Measurements from ENCODE around the gene CSNK1G2. TPM values are rescaled to one million over a fixed set of nuclear protein-coding genes. Genes with fewer than 3 reads are reported as not detected.

CSNK1G2 gene
- total RNA-seq, 4 donors from 2014 or later = 75.0 to 321 (median 140) TPM

- DNase-seq = no peak
- Histone ChIP-seq H3K36me3 (no peaks in the 10 kb centered on the region), H3K27me3 (no peaks in the 10 kb centered on the region), H3K9me3 (no peaks in the 10 kb centered on the region), H3K4me1 (peaks cover 13 to 23% (median 18%) of the 10 kb centered on the region in 4 donors), H3K4me3 (no peak overlapping the region), H3K27ac (no peak overlapping the region)
- no peak for TF ChIP-seq CTCF (IDR thresholded peaks at IDR 0.05)
- TF ChIP-seq EP300 (IDR thresholded peaks at IDR 0.05; ENCODE audit: low read depth) = no peak
- no peak for TF ChIP-seq POLR2AphosphoS5 (IDR thresholded peaks at IDR 0.05)
- TF ChIP-seq POLR2A (IDR thresholded peaks at IDR 0.05) = no peak
- WGBS, 2 donors (ENCODE audit: low coverage in 1 of 2) = 71% methylated on average over 7 of the region's 7 CpGs; no CpG with 5 or more reads in 1 of the 2 donors
- intact Hi-C loops (cut with DNase I; ENCODE audit: low total_unique reads) (no loop called here), in situ Hi-C loops (cut with MboI; ENCODE audit: low pct_ligation_motif_present in 1 of 4, low pct_unique_long_range_greater_than_20kb in 1 of 4, low sequenced_read_pairs in 3 of 4) (no loop called here)
Measured at GRCh38 chr19:1938071-1938470, 2.9 kb upstream of the CSNK1G2 start.

GRCh38 chr19:1942078-1942933, 1.3 kb downstream of the CSNK1G2 start:
- no peaks in the 10 kb centered on the region for H3K36me3 ChIP-seq
- H3K4me1 ChIP-seq = peaks cover 18 to 41% (median 30%) of the 10 kb centered on the region in 4 donors
- intact Hi-C loops (cut with DNase I; ENCODE audit: low total_unique reads) (no loop called here), in situ Hi-C loops (cut with MboI; ENCODE audit: low pct_ligation_motif_present in 1 of 4, low pct_unique_long_range_greater_than_20kb in 1 of 4, low sequenced_read_pairs in 3 of 4) (no loop called here)
- peak; percentile 86 for DNase-seq
- TF ChIP-seq POLR2AphosphoS5 (IDR thresholded peaks at IDR 0.05) (peak in 2 of 3 donors; percentile 43 to 49), POLR2A (IDR thresholded peaks at IDR 0.05) (peak; percentile 48), CTCF (IDR thresholded peaks at IDR 0.05) (no peak), EP300 (IDR thresholded peaks at IDR 0.05; ENCODE audit: low read depth) (no peak)
- H3K27ac ChIP-seq = peak overlapping the region; percentile 89 to 100 (median 96)
- no peaks in the 10 kb centered on the region for H3K9me3 ChIP-seq
- H3K4me3 ChIP-seq = peak overlapping the region; percentile 69 to 89 (median 79)
- 1% methylated on average over 34 of the region's 40 CpGs; no CpG with 5 or more reads in 1 of the 2 donors for WGBS, 2 donors (ENCODE audit: low coverage in 1 of 2)
- no peaks in the 10 kb centered on the region for H3K27me3 ChIP-seq

- Histone ChIP-seq H3K27me3 (no peaks in the 10 kb centered on the region), H3K4me1 (peaks cover 18 to 41% (median 30%) of the 10 kb centered on the region in 4 donors), H3K27ac (peak overlapping the region; percentile 89 to 100 (median 96)), H3K9me3 (no peaks in the 10 kb centered on the region), H3K4me3 (peak overlapping the region in 3 of 4 donors; percentile 72 to 89 (median 86)), H3K36me3 (no peaks in the 10 kb centered on the region)
- intact Hi-C loops (cut with DNase I; ENCODE audit: low total_unique reads) = no loop called here
- no peak for DNase-seq
- in situ Hi-C loops (cut with MboI; ENCODE audit: low pct_ligation_motif_present in 1 of 4, low pct_unique_long_range_greater_than_20kb in 1 of 4, low sequenced_read_pairs in 3 of 4) = no loop called here
- TF ChIP-seq POLR2AphosphoS5 (IDR thresholded peaks at IDR 0.05) = no peak
- TF ChIP-seq CTCF (IDR thresholded peaks at IDR 0.05) = no peak
- no peak for TF ChIP-seq POLR2A (IDR thresholded peaks at IDR 0.05)
- no peak for TF ChIP-seq EP300 (IDR thresholded peaks at IDR 0.05; ENCODE audit: low read depth)
- 40% methylated on average over 21 of the region's 21 CpGs; no CpG with 5 or more reads in 1 of the 2 donors for WGBS, 2 donors (ENCODE audit: low coverage in 1 of 2)
Measured at GRCh38 chr19:1942934-1943555, 2.1 kb downstream of the CSNK1G2 start.

GRCh38 chr19:1943661-1944087, 2.7 kb downstream of the CSNK1G2 start:
- no peak for TF ChIP-seq CTCF (IDR thresholded peaks at IDR 0.05)
- no peak for TF ChIP-seq POLR2A (IDR thresholded peaks at IDR 0.05)
- no peak for TF ChIP-seq EP300 (IDR thresholded peaks at IDR 0.05; ENCODE audit: low read depth)
- TF ChIP-seq POLR2AphosphoS5 (IDR thresholded peaks at IDR 0.05) = no peak
- WGBS, 2 donors (ENCODE audit: low coverage in 1 of 2) = 86% methylated on average over 22 of the region's 22 CpGs; no CpG with 5 or more reads in 1 of the 2 donors
- no peak for DNase-seq
- intact Hi-C loops (cut with DNase I; ENCODE audit: low total_unique reads) = no loop called here
- no peak overlapping the region for H3K4me3 ChIP-seq
- peak overlapping the region in 1 of 4 donors; percentile 89 for H3K27ac ChIP-seq
- in situ Hi-C loops (cut with MboI; ENCODE audit: low pct_ligation_motif_present in 1 of 4, low pct_unique_long_range_greater_than_20kb in 1 of 4, low sequenced_read_pairs in 3 of 4) = no loop called here
- no peaks in the 10 kb centered on the region for H3K27me3 ChIP-seq
- peaks cover 18 to 41% (median 30%) of the 10 kb centered on the region in 4 donors for H3K4me1 ChIP-seq
- no peaks in the 10 kb centered on the region for H3K9me3 ChIP-seq
- no peaks in the 10 kb centered on the region for H3K36me3 ChIP-seq
